Jurkat, Clone E6-1 (cell line): Measurements from ENCODE around the gene ANAPC2.

ENCODE experiments used
- DNase-seq: peaks from one replicate; pipeline ENCODE4 v3.0.0-alpha.2; 2011; ENCODE audit warnings: low read depth, low spot score
- H3K4me3 ChIP-seq: 2 replicates; pipeline ENCODE4 v1.5.1; 2011; ENCODE audit warnings: mild to moderate bottlenecking, low read length, control low read depth, moderate library complexity

The ANAPC2 gene

GRCh38 chr9:137156567-137157375 is 31.6 kb downstream of the ANAPC2 start:
- H3K4me3 ChIP-seq = no peak overlapping the region
- peak; percentile 39 for DNase-seq

- DNase-seq = no peak
- H3K4me3 ChIP-seq = no peak overlapping the region
These were observed 35.4 kb downstream of the ANAPC2 start for GRCh38 chr9:137152844-137153405.

GRCh38 chr9:137150617-137151457 is 37.5 kb downstream of the ANAPC2 start:
- peak; percentile 70 for DNase-seq
- H3K4me3 ChIP-seq = no peak overlapping the region

- no peak overlapping the region for H3K4me3 ChIP-seq
- peak; percentile 48 for DNase-seq
These were observed 38.3 kb downstream of the ANAPC2 start for GRCh38 chr9:137149942-137150616.

GRCh38 chr9:137149363-137149762 is 39.0 kb downstream of the ANAPC2 start:
- no peak for DNase-seq
- no peak overlapping the region for H3K4me3 ChIP-seq

- H3K4me3 ChIP-seq = no peak overlapping the region
These were observed 39.7 kb downstream of the ANAPC2 start for GRCh38 chr9:137148661-137149060.

GRCh38 chr9:137148242-137148641 is 40.1 kb downstream of the ANAPC2 start:
- no peak for DNase-seq
- no peak overlapping the region for H3K4me3 ChIP-seq

More at GRCh38 chr9:137148661-137149060, 39.7 kb downstream of the ANAPC2 start:
- no peak for DNase-seq

GRCh38 chr9:137147793-137148160 is 40.6 kb downstream of the ANAPC2 start:
- no peak for DNase-seq
- no peak overlapping the region for H3K4me3 ChIP-seq

GRCh38 chr9:137147091-137147792 is 41.1 kb downstream of the ANAPC2 start:
- H3K4me3 ChIP-seq = no peak overlapping the region
- DNase-seq = no peak

GRCh38 chr9:137146527-137146918 is 41.8 kb downstream of the ANAPC2 start:
- H3K4me3 ChIP-seq = no peak overlapping the region
- DNase-seq = no peak

- DNase-seq = no peak
- H3K4me3 ChIP-seq = no peak overlapping the region
These were observed 42.4 kb downstream of the ANAPC2 start for GRCh38 chr9:137145731-137146526.

GRCh38 chr9:137143459-137143858 is 44.9 kb downstream of the ANAPC2 start:
- no peak overlapping the region for H3K4me3 ChIP-seq
- no peak for DNase-seq

- H3K4me3 ChIP-seq = no peak overlapping the region
- no peak for DNase-seq
These were observed 46.1 kb downstream of the ANAPC2 start for GRCh38 chr9:137141976-137142936.

GRCh38 chr9:137141050-137141810 is 47.1 kb downstream of the ANAPC2 start:
- no peak for DNase-seq
- H3K4me3 ChIP-seq = no peak overlapping the region

GRCh38 chr9:137140151-137141012 is 48.0 kb downstream of the ANAPC2 start:
- no peak for DNase-seq
- H3K4me3 ChIP-seq = no peak overlapping the region
